RWPE2 (cell line): ENCODE results near the gene SCGB1D1.

Experiments used
- ATAC-seq: fragments of 200-7000 bp; cut with Tn5 transposase; 3 replicates; pipeline ENCODE4 v1.9.1; 2021; ENCODE audit warnings: low read depth
- DNase-seq: peaks from one replicate; pipeline ENCODE4 v3.0.0-alpha.2; 2020; ENCODE audit warnings: low spot score
- H3K27ac ChIP-seq: fragments of 450-650 bp; 2 replicates; pipeline ENCODE4 v1.5.1; 2017; ENCODE audit warnings: mild to moderate bottlenecking; ENCODE audit not compliant: poor library complexity, severe bottlenecking
- H3K27me3 ChIP-seq: fragments of 250-450 bp; sonication (Bioruptor Pico); 2 replicates; pipeline ENCODE4 v1.5.1; 2021; ENCODE audit warnings: mild to moderate bottlenecking, moderate library complexity; ENCODE audit not compliant: insufficient read depth, poor library complexity, severe bottlenecking
- H3K36me3 ChIP-seq: fragments of 250-450 bp; sonication (Bioruptor Pico); 2 replicates; pipeline ENCODE4 v1.5.1; 2020; ENCODE audit warnings: low read depth, mild to moderate bottlenecking, moderate library complexity
- H3K4me1 ChIP-seq: fragments of 250-450 bp; sonication (Bioruptor Pico); 2 replicates; pipeline ENCODE4 v1.5.1; 2021; ENCODE audit warnings: mild to moderate bottlenecking, moderate library complexity; ENCODE audit not compliant: insufficient read depth, poor library complexity, severe bottlenecking
- H3K4me3 ChIP-seq: fragments of 250-450 bp; sonication (Bioruptor Pico); 2 replicates; pipeline ENCODE4 v1.5.1; 2021; ENCODE audit warnings: mild to moderate bottlenecking, moderate library complexity; ENCODE audit not compliant: severe bottlenecking
- H3K9me3 ChIP-seq: fragments of 250-450 bp; sonication (Bioruptor Pico); 2 replicates; pipeline ENCODE4 v1.5.1; 2021; ENCODE audit warnings: mild to moderate bottlenecking, moderate library complexity; ENCODE audit not compliant: severe bottlenecking
- CTCF ChIP-seq: fragments of 450-650 bp; IDR thresholded peaks from one replicate; pipeline ENCODE4 v1.5.1; 2017; ENCODE audit warnings: mild to moderate bottlenecking, moderate library complexity; ENCODE audit not compliant: poor library complexity, severe bottlenecking

The SCGB1D1 gene

DNA sequence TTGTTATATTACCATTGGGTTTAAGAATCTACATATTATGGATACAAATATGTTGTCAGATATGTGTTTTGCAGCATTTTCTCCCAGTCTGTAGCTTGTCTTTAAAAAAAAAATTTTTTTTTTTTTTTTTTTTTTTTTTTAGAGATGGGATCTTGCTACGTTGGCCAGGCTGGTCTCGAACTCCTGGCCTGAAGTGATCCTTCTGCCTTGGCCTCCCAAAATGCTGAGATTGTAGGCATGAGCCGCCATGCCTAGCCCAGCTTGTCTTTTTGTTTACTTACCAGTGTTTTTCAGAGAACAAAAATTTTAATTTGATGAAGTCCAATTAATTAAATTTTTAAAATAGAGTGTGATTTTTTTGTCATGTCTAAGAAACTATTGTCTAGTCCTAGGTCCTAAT lies 36.4 kb upstream of the SCGB1D1 start:
- Histone ChIP-seq H3K9me3 (no peaks in the 10 kb centered on the region), H3K27me3 (peaks cover 2% of the 10 kb centered on the region), H3K4me1 (no peaks in the 10 kb centered on the region), H3K36me3 (peaks cover 39% of the 10 kb centered on the region), H3K4me3 (no peak overlapping the region), H3K27ac (no peak overlapping the region)
- ATAC-seq (no peak), DNase-seq (no peak)
- no peak for TF ChIP-seq CTCF

- H3K9me3 ChIP-seq: no peaks in the 10 kb centered on the region
- H3K27ac ChIP-seq: no peak overlapping the region
- no peak for ATAC-seq
- no peak for TF ChIP-seq CTCF
- no peak overlapping the region for H3K4me3 ChIP-seq
- H3K4me1 ChIP-seq: no peaks in the 10 kb centered on the region
- no peak for DNase-seq
- H3K27me3 ChIP-seq: peaks cover 16% of the 10 kb centered on the region
- peaks cover 7% of the 10 kb centered on the region; the same call in 1 of the 2 replicates for H3K36me3 ChIP-seq
These were observed 32.4 kb upstream of the SCGB1D1 start for GRCh38 chr11:62157603-62158002.

DNA sequence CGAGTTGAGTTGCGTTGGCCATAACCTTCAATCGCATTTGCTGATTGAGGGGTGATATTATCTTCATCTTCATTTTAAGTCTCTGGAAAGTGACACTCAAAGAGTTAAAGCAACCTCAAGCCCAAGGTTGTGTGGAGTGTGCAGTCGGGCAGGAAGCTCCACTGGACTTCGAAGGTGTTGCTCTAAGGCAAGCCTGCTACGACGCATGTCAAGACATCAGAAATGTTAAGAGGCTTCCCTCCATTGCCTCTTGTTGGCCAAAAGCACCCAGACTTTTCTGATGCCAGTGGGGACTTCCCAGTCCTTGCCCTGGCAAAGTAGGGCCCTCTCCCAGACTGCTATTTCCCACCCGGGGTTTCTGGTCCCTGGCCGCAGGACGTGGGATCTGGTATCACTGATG lies 23.6 kb upstream of the SCGB1D1 start:
- Histone ChIP-seq H3K27me3 (peaks cover 10% of the 10 kb centered on the region), H3K4me1 (no peaks in the 10 kb centered on the region), H3K9me3 (no peaks in the 10 kb centered on the region), H3K4me3 (no peak overlapping the region), H3K36me3 (no peaks in the 10 kb centered on the region), H3K27ac (no peak overlapping the region)
- TF ChIP-seq CTCF: no peak
- ATAC-seq (no peak), DNase-seq (no peak)

GRCh38 chr11:62169448-62169847 lies 20.6 kb upstream of the SCGB1D1 start:
- TF ChIP-seq CTCF: no peak
- no peak for ATAC-seq
- peaks cover 18% of the 10 kb centered on the region for H3K27me3 ChIP-seq

DNA sequence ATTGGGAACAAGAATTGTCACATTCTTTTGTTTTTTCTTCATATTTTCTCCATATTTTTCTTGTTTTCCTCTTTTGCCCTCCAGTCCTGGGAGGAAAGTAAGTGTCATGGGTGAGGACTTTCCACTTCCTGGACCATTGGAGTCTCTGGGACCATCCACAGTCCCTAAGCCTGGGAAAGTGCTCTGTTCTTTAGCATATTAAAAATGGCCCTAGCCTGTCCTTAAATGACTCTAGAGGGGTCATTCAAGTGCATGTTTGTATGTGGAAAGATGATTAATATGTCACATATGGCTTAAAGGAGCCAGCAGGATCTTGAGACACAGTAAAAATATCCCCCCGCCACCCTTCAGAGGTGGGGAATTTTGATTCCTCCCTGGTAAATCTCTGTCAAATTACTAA lies 20.1 kb upstream of the SCGB1D1 start:
- H3K36me3 ChIP-seq: no peaks in the 10 kb centered on the region
- H3K4me3 ChIP-seq: no peak overlapping the region
- no peaks in the 10 kb centered on the region for H3K4me1 ChIP-seq
- no peak overlapping the region for H3K27ac ChIP-seq
- ATAC-seq: no peak
- TF ChIP-seq CTCF: no peak
- DNase-seq: no peak
- H3K9me3 ChIP-seq: no peaks in the 10 kb centered on the region
- peaks cover 18% of the 10 kb centered on the region for H3K27me3 ChIP-seq

More at GRCh38 chr11:62169448-62169847, 20.6 kb upstream of the SCGB1D1 start:
- DNase-seq: no peak
- Histone ChIP-seq H3K4me1 (no peaks in the 10 kb centered on the region), H3K9me3 (no peaks in the 10 kb centered on the region), H3K27ac (no peak overlapping the region), H3K4me3 (no peak overlapping the region), H3K36me3 (no peaks in the 10 kb centered on the region)
